ENCODE data around the gene CCL4.
"Not testable (repeated sequence)": the region's sequence is repeated elsewhere in the genome, so short reads cannot be mapped to it uniquely, and the experiment has no call there.

CCL4 gene

DNA sequence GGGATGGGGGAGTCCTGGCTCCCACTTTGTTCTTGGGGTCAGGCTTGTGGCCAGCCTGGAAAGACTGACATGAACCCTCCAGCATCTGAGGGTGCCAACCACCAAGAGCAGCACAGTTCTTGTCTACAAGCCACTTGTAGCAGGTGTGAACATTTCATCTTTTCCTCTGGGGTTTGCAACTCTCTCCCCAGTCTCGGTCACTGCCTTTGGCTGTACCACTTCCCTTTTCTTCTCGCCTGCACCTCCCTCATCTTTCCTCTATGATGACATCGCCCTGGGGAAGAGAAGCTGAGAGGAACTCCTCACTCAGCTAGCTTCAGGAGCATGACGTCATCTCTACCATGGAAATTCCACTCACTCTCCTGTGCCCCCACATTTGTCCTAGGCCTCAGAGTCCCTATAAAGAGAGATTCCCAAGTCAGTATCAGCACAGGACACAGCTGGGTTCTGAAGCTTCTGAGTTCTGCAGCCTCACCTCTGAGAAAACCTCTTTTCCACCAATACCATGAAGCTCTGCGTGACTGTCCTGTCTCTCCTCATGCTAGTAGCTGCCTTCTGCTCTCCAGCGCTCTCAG, at the start of gene CCL4:
TSS of gene CCL4 (plus strand) at position 427 of the 575 bp plus-strand sequence. CDS start at position 506, 79 bp downstream.
- in situ Hi-C loops (cut with HindIII; ENCODE audit: low pct_unique_long_range_greater_than_20kb, low sequenced_read_pairs); DNase-seq (ENCODE audit: low read depth in 1 of 2, low spot score in 1 of 2): not testable (repeated sequence)

DNA sequence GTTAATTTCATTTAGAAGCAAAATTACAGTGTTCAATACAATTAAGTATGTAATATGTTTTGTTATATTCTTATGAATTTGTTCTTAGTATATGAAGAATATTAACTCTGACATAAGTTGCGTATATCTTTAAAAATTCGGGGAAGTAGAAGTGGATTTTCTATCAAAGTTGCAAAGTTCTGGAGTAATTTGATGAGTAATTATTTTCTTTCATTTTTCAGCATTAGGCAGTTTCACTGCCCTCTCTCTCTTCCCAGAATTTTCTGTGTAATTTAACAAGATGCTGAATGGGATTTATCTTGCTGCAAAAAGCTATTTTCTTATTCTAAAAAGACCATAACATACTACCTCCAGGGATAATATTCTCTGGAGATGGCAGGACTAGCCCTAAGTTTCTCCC, 48.5 kb upstream of the CCL4 start:
- TF ChIP-seq JUND (IDR thresholded peaks at IDR 0.05; ENCODE audit: low read depth) = no peak
- DNase-seq (ENCODE audit: low read depth in 1 of 2, low spot score in 1 of 2) = no peak
- in situ Hi-C loops (cut with HindIII; ENCODE audit: low pct_unique_long_range_greater_than_20kb, low sequenced_read_pairs) = no loop called here

DNA sequence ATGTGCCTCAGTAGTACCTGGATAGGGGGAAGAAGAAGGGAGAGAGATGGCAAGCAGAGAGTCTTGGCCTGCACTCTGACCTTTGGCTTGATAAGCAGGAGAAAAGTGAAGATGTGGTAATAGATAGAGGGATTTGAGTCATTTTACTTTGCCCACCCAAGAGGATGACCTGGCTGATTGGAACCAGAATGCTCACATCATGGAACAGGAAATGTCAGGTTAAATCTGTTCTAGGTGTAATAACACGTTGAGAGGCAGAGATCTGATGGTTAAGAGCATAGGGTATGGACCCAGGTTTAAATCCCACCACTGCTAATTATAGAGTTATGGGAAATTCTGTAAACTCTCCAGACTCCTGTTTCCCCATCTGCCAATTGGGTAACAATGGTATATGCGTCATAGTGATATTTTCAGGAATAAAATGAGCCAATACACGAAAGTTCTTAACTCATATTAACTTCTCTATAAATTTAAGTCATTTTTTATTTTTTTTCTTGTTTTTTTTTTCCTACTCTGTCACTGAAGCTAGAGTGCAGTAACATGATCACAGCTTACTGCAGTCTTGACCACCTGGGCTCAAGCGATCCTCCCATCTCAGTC, 47.6 kb upstream of the CCL4 start:
- no peak for TF ChIP-seq JUND (IDR thresholded peaks at IDR 0.05; ENCODE audit: low read depth)
- in situ Hi-C loops (cut with HindIII; ENCODE audit: low pct_unique_long_range_greater_than_20kb, low sequenced_read_pairs) = no loop called here
- DNase-seq (ENCODE audit: low read depth in 1 of 2, low spot score in 1 of 2) = no peak

DNA sequence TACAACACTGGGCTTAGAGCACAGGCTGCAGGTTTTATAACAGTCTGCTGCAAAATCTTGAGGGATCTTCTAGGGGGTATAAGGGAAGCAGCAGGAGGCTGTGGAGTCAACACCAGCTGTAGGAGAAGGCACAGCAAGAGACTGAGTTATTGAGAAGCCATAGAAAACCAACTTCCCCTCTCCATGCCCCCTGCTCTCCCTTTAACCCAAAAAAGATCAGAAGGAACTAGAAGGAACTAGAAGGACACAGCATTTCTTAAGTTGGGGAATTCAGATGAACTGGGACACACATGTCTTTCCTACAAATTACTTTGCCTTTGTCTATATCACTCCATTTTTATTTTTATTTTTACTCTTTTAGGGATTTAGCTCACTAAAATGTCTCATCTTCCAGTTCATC, 45.7 kb upstream of the CCL4 start:
- no peak for TF ChIP-seq JUND (IDR thresholded peaks at IDR 0.05; ENCODE audit: low read depth)
- DNase-seq (ENCODE audit: low read depth in 1 of 2, low spot score in 1 of 2) = no peak
- in situ Hi-C loops (cut with HindIII; ENCODE audit: low pct_unique_long_range_greater_than_20kb, low sequenced_read_pairs) = no loop called here

DNA sequence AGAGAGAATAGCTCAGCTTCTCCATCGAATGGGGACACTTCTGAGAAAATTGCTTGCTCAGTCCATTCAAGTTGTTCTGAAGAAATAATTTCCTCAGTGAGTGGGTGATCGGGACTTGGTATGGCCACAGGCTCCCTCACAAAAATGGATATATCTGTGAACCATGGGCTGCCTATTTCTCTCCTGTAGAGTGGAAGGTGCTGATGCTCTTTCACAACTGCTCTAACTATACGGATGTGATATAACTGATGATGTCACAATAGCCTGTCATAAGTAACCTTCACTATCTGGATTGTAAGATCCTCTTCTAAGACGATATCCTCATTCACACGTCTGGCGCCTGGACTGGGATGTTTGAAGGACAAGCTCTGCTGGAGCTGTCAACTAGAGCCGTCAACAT, 44.2 kb upstream of the CCL4 start:
- DNase-seq (ENCODE audit: low read depth in 1 of 2, low spot score in 1 of 2) = no peak
- in situ Hi-C loops (cut with HindIII; ENCODE audit: low pct_unique_long_range_greater_than_20kb, low sequenced_read_pairs) = no loop called here
- TF ChIP-seq JUND (IDR thresholded peaks at IDR 0.05; ENCODE audit: low read depth) = no peak

DNA sequence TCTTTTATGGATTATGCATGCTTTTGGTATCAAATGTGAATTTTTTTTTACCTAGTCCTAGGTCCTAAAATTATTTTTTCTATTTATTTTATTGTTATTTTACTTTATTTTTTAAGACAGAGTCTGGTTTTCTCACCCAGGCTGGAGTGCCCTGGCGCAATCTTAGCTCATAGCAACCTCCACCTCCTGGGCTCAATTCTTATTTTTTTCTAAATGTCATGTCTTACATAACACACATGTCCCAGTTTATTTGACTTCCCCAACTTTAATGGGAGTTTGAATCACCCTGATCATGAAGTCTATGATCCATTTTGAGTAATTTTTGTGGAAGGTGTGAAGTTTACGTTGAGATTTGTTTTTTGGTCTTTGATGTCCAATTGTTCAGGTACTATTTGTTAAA, 42.8 kb upstream of the CCL4 start:
- no peak for DNase-seq (ENCODE audit: low read depth in 1 of 2, low spot score in 1 of 2)
- no peak for TF ChIP-seq JUND (IDR thresholded peaks at IDR 0.05; ENCODE audit: low read depth)
- in situ Hi-C loops (cut with HindIII; ENCODE audit: low pct_unique_long_range_greater_than_20kb, low sequenced_read_pairs) = no loop called here

DNA sequence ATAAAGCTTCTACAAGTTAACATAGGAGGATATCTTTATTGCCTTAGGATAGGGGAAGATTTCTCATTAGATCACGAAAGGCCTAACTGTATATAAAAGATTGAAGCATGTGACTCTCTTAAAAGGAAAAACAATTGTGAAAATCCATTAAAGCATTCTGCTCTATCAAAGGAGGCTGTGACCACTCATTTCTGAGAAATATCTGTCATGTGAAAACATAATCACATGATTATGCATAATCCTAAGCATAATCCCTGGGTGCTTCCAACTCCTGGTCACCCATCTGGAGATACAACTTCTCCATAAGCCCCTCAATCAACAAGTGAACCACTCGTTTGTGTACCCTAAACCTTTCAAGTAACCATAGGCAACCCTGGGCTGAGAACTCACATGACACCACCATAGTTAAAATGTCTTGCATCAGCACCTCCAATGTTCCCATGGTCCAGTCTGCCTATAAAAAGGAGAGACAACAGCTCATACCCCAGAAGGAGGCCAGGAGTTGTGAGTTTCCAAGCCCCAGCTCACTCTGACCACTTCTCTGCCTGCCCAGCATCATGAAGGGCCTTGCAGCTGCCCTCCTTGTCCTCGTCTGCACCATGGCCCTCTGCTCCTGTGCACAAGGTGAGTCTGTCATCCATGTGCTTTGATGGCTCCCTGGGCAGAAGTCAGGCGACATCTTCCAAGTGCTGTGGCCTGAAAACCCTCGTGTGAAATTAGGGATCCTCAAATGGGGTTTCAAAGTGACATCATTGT, 39.7 kb upstream of the CCL4 start, which contains the start of gene CCL18:
TSS of gene CCL18 (plus strand) at position 487 of the 756 bp plus-strand sequence. CDS start at position 558, 71 bp downstream.
- TF ChIP-seq JUND (IDR thresholded peaks at IDR 0.05; ENCODE audit: low read depth) = no peak
- in situ Hi-C loops (cut with HindIII; ENCODE audit: low pct_unique_long_range_greater_than_20kb, low sequenced_read_pairs) = no loop called here
- no peak for DNase-seq (ENCODE audit: low read depth in 1 of 2, low spot score in 1 of 2)

DNA sequence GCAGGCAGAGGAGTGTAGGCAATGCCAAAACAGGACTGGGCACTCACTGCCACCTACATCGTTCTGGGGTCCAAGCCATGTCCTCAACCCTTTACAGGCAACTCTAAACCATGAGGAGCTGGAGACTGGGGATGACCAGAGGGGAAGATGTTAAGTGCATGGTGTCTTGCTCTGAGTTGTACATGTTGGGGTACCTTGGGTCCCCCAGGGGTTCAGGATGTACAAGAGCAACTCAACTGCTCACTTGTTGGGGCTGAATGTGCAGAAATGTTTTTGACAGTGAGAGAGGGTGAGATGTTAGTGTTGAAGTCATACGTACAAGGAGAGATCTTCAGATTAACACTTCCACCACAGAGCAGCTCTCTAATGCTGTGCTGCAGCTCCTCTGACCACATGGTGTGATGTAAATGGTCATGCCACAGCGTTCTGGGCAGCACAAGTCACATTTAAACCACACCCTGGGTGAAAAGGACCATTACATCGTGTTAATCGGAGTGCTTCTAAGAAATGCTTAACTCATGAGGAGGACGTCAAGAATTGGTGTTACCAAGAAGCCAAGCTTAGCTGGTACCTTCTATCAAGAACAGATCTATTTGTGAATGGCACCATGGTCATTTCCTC, 37.2 kb upstream of the CCL4 start:
- no peak for DNase-seq (ENCODE audit: low read depth in 1 of 2, low spot score in 1 of 2)
- no peak for TF ChIP-seq JUND (IDR thresholded peaks at IDR 0.05; ENCODE audit: low read depth)
- in situ Hi-C loops (cut with HindIII; ENCODE audit: low pct_unique_long_range_greater_than_20kb, low sequenced_read_pairs) = no loop called here

DNA sequence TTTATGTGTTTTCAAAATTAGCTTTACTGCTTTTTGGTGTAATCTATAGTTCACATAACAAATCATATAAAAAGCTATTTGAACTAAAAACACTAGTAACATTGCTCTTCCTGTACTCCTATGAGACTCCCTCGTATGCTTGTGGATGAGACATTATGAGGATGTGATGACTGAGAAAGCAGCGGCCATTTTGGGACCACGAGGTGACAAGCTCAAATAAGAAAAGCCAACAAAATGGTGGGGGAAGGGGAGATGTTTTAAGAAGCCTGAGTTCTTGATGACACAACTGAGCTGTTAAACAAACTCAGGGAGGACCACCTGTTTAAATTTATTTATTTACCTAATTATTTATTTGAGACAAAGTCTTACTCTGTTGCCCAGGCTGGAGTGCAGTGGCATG, 35.1 kb upstream of the CCL4 start:
- TF ChIP-seq JUND (IDR thresholded peaks at IDR 0.05; ENCODE audit: low read depth) = no peak
- DNase-seq (ENCODE audit: low read depth in 1 of 2, low spot score in 1 of 2) = no peak
- in situ Hi-C loops (cut with HindIII; ENCODE audit: low pct_unique_long_range_greater_than_20kb, low sequenced_read_pairs) = no loop called here

DNA sequence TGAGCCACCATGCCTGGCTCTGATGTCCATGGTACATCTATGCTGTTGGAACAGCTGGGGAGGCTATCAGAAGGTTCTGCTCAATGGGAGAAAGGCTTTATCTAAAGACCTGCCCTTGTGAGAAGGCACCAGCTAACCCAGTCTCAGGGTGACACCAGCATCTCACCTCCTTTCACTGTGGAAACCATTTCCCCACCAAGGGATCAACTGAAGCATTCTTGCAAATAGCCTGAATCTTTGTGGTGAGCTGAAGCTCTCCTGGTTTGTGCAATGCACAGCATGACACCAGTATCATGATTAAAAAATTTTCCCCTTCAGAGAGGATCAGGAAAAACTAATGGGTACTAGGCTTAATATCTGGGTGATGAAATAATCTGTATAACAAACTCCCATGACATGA, 34.5 kb upstream of the CCL4 start:
- no peak for TF ChIP-seq JUND (IDR thresholded peaks at IDR 0.05; ENCODE audit: low read depth)

DNA sequence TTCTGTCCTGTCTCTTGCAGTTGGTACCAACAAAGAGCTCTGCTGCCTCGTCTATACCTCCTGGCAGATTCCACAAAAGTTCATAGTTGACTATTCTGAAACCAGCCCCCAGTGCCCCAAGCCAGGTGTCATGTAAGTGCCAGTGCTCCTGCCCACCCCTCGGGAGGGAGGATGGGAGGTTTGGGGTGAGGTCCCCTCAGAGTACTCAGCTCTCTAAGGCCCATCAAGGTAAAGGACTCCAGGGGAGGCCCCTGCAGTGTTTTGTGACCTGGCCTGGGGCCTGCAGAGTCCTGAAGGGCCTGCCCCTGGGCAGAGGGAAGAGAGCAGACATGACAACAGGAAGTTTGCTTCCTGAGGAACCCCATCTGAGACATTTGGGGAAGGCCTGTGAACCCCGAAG, 33.2 kb upstream of the CCL4 start:
- DNase-seq (ENCODE audit: low read depth in 1 of 2, low spot score in 1 of 2) = no peak
- in situ Hi-C loops (cut with HindIII; ENCODE audit: low pct_unique_long_range_greater_than_20kb, low sequenced_read_pairs) = no loop called here
- TF ChIP-seq JUND (IDR thresholded peaks at IDR 0.05; ENCODE audit: low read depth) = no peak

More for the DNA sequence above, 34.5 kb upstream of the CCL4 start:
- DNase-seq (ENCODE audit: low read depth in 1 of 2, low spot score in 1 of 2) = no peak
- in situ Hi-C loops (cut with HindIII; ENCODE audit: low pct_unique_long_range_greater_than_20kb, low sequenced_read_pairs) = no loop called here

DNA sequence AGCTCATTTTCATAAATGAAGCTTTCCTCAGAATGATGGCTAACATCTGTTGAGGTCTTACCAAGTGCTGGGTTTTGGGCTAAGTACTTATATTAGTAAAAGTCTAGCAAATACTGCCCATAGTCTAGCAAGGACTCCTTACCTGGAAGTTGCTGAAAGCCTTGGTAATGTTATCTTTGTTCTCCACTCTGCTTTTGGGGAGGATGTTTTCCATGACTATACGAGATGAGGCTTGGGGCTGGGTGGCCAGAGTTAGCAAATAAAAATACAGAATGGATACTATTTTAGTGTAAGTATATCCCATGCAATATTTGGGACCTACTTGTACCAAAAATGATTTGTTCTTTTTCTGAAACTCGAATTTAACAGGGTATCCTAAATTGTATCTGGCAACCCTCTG, 31.9 kb upstream of the CCL4 start:
- in situ Hi-C loops (cut with HindIII; ENCODE audit: low pct_unique_long_range_greater_than_20kb, low sequenced_read_pairs) = no loop called here
- no peak for TF ChIP-seq JUND (IDR thresholded peaks at IDR 0.05; ENCODE audit: low read depth)
- no peak for DNase-seq (ENCODE audit: low read depth in 1 of 2, low spot score in 1 of 2)
